ENCODE results near the gene MSMP.

Gene MSMP

DNA sequence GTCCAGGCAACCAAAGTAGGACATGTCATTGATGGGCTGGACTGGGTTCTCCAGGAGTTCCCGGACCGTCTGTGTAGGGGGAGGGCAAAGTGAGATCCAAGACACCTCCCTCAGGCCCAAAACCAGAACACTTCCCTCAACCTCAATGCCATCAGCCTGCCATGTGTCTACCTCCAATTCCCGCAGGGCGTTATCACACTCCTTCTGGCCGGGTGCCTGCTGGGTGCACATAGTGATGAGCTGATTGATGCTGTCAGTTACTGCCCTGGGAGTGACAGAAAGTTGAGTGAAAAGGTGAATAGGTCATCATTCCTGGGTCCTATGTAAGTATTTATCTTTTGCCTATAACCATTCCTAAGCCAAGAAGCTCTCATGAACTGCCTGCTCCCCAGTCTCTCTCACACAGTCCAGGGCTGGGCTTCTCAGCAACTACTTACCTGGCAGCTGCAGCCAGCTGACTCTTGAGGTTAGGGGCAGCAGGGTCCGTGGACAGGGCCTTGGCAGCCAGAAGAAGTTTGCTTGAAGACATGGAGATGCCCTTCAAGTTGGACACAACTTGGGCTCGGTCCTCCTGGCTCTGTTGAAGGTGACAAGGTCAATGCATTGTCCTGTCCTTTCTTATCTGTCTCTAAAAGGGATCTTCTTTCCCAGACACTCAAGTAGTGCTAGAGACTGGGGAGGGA lies 43.1 kb downstream of the MSMP start:
- Histone ChIP-seq H4K20me1 (ENCODE audit: low read depth, low read length) (no peaks in the 10 kb centered on the region), H3F3A (ENCODE audit: insufficient read depth) (no peaks in the 10 kb centered on the region), H2AFZ (ENCODE audit: low read depth, low read length, severe bottlenecking) (no peak overlapping the region), H3K79me2 (ENCODE audit: insufficient read depth, low read length) (no peaks in the 10 kb centered on the region), H3K27ac (ENCODE audit: low read depth, low read length) (no peak overlapping the region), H3K4me2 (ENCODE audit: low read depth, low read length, poor library complexity, severe bottlenecking) (no peak overlapping the region), H3K9me2 (replicated peaks; ENCODE audit: insufficient read depth, low read length) (no peaks in the 10 kb centered on the region), H3K4me3 (ENCODE audit: insufficient read depth, low read length, poor library complexity, severe bottlenecking) (no peak overlapping the region), H3K27me3 (ENCODE audit: low read length) (no peaks in the 10 kb centered on the region), H3K9me3 (ENCODE audit: insufficient read depth, low read length) (no peaks in the 10 kb centered on the region), H3K9ac (ENCODE audit: low read length) (no peak overlapping the region), H3K36me3 (ENCODE audit: low read length) (peaks cover 19% of the 10 kb centered on the region; the same call in 1 of the 2 replicates)
- TF ChIP-seq, protein P1, sequence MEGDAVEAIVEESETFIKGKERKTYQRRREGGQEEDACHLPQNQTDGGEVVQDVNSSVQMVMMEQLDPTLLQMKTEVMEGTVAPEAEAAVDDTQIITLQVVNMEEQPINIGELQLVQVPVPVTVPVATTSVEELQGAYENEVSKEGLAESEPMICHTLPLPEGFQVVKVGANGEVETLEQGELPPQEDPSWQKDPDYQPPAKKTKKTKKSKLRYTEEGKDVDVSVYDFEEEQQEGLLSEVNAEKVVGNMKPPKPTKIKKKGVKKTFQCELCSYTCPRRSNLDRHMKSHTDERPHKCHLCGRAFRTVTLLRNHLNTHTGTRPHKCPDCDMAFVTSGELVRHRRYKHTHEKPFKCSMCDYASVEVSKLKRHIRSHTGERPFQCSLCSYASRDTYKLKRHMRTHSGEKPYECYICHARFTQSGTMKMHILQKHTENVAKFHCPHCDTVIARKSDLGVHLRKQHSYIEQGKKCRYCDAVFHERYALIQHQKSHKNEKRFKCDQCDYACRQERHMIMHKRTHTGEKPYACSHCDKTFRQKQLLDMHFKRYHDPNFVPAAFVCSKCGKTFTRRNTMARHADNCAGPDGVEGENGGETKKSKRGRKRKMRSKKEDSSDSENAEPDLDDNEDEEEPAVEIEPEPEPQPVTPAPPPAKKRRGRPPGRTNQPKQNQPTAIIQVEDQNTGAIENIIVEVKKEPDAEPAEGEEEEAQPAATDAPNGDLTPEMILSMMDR (IDR thresholded peaks at IDR 0.05; ENCODE audit: insufficient read depth, low read length, poor library complexity, severe bottlenecking): no peak
- no peak for TF ChIP-seq EZH2phosphoT487 (conservative IDR thresholded peaks at IDR 0.05; ENCODE audit: low read length)

DNA sequence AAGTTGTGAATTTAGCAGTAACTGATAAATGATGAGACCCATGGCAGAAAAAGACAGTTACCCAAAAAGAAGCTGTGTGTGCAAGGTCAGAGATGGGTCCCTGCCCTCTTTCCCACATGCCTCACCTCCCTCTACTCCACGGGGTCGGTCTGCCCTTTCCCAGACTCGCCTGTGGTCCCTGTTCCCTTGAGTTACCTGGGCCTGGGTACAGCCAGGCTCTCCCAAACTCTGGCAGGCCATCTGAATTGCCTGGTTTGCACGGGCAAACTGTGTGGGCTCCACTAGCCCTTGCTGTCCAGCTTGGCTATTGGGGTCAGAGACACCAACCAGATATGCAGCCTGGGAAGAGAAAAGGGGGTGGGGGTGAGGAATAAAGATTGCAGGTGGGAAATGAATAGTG lies 45.9 kb downstream of the MSMP start:
- no peaks in the 10 kb centered on the region for H3K79me2 ChIP-seq (ENCODE audit: insufficient read depth, low read length)
- no peaks in the 10 kb centered on the region for H3K9me3 ChIP-seq (ENCODE audit: insufficient read depth, low read length)
- H3K9ac ChIP-seq (ENCODE audit: low read length): no peak overlapping the region
- no peak overlapping the region for H3K4me3 ChIP-seq (ENCODE audit: insufficient read depth, low read length, poor library complexity, severe bottlenecking)
- H2AFZ ChIP-seq (ENCODE audit: low read depth, low read length, severe bottlenecking): no peak overlapping the region
- no peaks in the 10 kb centered on the region for H3F3A ChIP-seq (ENCODE audit: insufficient read depth)
- no peaks in the 10 kb centered on the region for H3K27me3 ChIP-seq (ENCODE audit: low read length)
- TF ChIP-seq, protein P1 (IDR thresholded peaks at IDR 0.05; ENCODE audit: insufficient read depth, low read length, poor library complexity, severe bottlenecking): no peak
- no peak for TF ChIP-seq EZH2phosphoT487 (conservative IDR thresholded peaks at IDR 0.05; ENCODE audit: low read length)
- H3K27ac ChIP-seq (ENCODE audit: low read depth, low read length): no peak overlapping the region
- H3K9me2 ChIP-seq (replicated peaks; ENCODE audit: insufficient read depth, low read length): no peaks in the 10 kb centered on the region
- no peaks in the 10 kb centered on the region for H4K20me1 ChIP-seq (ENCODE audit: low read depth, low read length)
- no peak overlapping the region for H3K4me2 ChIP-seq (ENCODE audit: low read depth, low read length, poor library complexity, severe bottlenecking)
- H3K36me3 ChIP-seq (ENCODE audit: low read length): 0 out of 2 replicates have a peak, but pooled peaks cover 13% of the 10 kb centered on the region

GRCh38 chr9:35706951-35707350 lies 47.1 kb downstream of the MSMP start:
- TF ChIP-seq EZH2phosphoT487 (conservative IDR thresholded peaks at IDR 0.05; ENCODE audit: low read length): no peak
- TF ChIP-seq, protein P1 (IDR thresholded peaks at IDR 0.05; ENCODE audit: insufficient read depth, low read length, poor library complexity, severe bottlenecking): no peak
- Histone ChIP-seq H3K4me3 (ENCODE audit: insufficient read depth, low read length, poor library complexity, severe bottlenecking) (no peak overlapping the region), H4K20me1 (ENCODE audit: low read depth, low read length) (no peaks in the 10 kb centered on the region), H3K79me2 (ENCODE audit: insufficient read depth, low read length) (no peaks in the 10 kb centered on the region), H2AFZ (ENCODE audit: low read depth, low read length, severe bottlenecking) (no peak overlapping the region), H3K9me2 (replicated peaks; ENCODE audit: insufficient read depth, low read length) (no peaks in the 10 kb centered on the region), H3K27me3 (ENCODE audit: low read length) (no peaks in the 10 kb centered on the region), H3K36me3 (ENCODE audit: low read length) (peaks cover 11% of the 10 kb centered on the region; the same call in 1 of the 2 replicates), H3K4me2 (ENCODE audit: low read depth, low read length, poor library complexity, severe bottlenecking) (no peak overlapping the region), H3F3A (ENCODE audit: insufficient read depth) (no peaks in the 10 kb centered on the region), H3K9me3 (ENCODE audit: insufficient read depth, low read length) (no peaks in the 10 kb centered on the region), H3K27ac (ENCODE audit: low read depth, low read length) (no peak overlapping the region), H3K9ac (ENCODE audit: low read length) (no peak overlapping the region)
